H9 (cell line): ENCODE measurements around the gene TRHDE. TPM values are rescaled to one million over a fixed set of nuclear protein-coding genes. Genes with fewer than 3 reads are reported as not detected.

Experiments
- DNase-seq: peaks from one replicate; pipeline ENCODE4 v3.0.0-alpha.2; 2017
- H2AFZ ChIP-seq: one replicate; pipeline ENCODE4 v1.6.1; 2013; ENCODE audit warnings: mild to moderate bottlenecking, low read length, control low read depth, moderate library complexity
- H2AK5ac ChIP-seq: 2 replicates; pipeline ENCODE4 v1.6.1; 2013; ENCODE audit warnings: low read length, control low read depth, mixed read lengths; ENCODE audit not compliant: insufficient read length
- H2BK120ac ChIP-seq: one replicate; pipeline ENCODE4 v1.6.1; 2013; ENCODE audit warnings: low read depth, mild to moderate bottlenecking, low read length, control low read depth, inconsistent platforms; ENCODE audit not compliant: poor library complexity, severe bottlenecking
- H2BK12ac ChIP-seq: 2 replicates; pipeline ENCODE4 v1.6.1; 2013; ENCODE audit warnings: low read length, control low read depth, mixed read lengths, low read depth; ENCODE audit not compliant: insufficient read length
- H2BK15ac ChIP-seq: 2 replicates; pipeline ENCODE4 v1.6.1; 2013; ENCODE audit warnings: low read depth, low read length, control low read depth
- H2BK20ac ChIP-seq: one replicate; pipeline ENCODE4 v1.6.1; 2013; ENCODE audit warnings: low read depth, mild to moderate bottlenecking, low read length, control low read depth, inconsistent platforms; ENCODE audit not compliant: poor library complexity, severe bottlenecking
- H2BK5ac ChIP-seq: 2 replicates; pipeline ENCODE4 v1.6.1; 2013; ENCODE audit warnings: low read length, control low read depth, mixed read lengths; ENCODE audit not compliant: insufficient read length
- H3K14ac ChIP-seq: 2 replicates; pipeline ENCODE4 v1.6.1; 2013; ENCODE audit warnings: low read length, control low read depth; ENCODE audit not compliant: insufficient read depth
- H3K18ac ChIP-seq: 2 replicates; pipeline ENCODE4 v1.6.1; 2013; ENCODE audit warnings: low read depth, mild to moderate bottlenecking, mixed read lengths, low read length, control low read depth; ENCODE audit not compliant: insufficient read length
- H3K23ac ChIP-seq: 2 replicates; pipeline ENCODE4 v1.6.1; 2013; ENCODE audit warnings: low read length, control low read depth, mixed read lengths, low read depth; ENCODE audit not compliant: insufficient read length
- H3K23me2 ChIP-seq: 2 replicates; pipeline ENCODE4 v1.6.1; 2013; ENCODE audit warnings: low read depth, mild to moderate bottlenecking, mixed read lengths, low read length, control low read depth; ENCODE audit not compliant: insufficient read length, poor library complexity, severe bottlenecking
- H3K27ac ChIP-seq: 2 replicates; pipeline ENCODE4 v1.5.1; 2013; ENCODE audit warnings: low read length, control low read depth, mixed read lengths, low read depth; ENCODE audit not compliant: insufficient read length
- H3K27me3 ChIP-seq: 2 replicates; pipeline ENCODE4 v1.6.1; 2013; ENCODE audit warnings: low read length, control low read depth, inconsistent platforms; ENCODE audit not compliant: insufficient read depth
- H3K4ac ChIP-seq: 2 replicates; pipeline ENCODE4 v1.6.1; 2013; ENCODE audit warnings: low read depth, mild to moderate bottlenecking, control low read depth, inconsistent platforms, low read length, moderate library complexity
- H3K4me1 ChIP-seq: 2 replicates; pipeline ENCODE4 v1.6.1; 2013; ENCODE audit warnings: low read length, control low read depth, inconsistent platforms; ENCODE audit not compliant: insufficient read depth
- H3K4me2 ChIP-seq: 2 replicates; pipeline ENCODE4 v1.6.1; 2013; ENCODE audit warnings: low read length, control low read depth, mixed read lengths; ENCODE audit not compliant: insufficient read length, insufficient read depth
- H3K56ac ChIP-seq: 2 replicates; pipeline ENCODE4 v1.6.1; 2013; ENCODE audit warnings: low read depth, mild to moderate bottlenecking, mixed read lengths, low read length, control low read depth; ENCODE audit not compliant: insufficient read length
- H3K79me1 ChIP-seq: 2 replicates; pipeline ENCODE4 v1.6.1; 2013; ENCODE audit warnings: low read depth, mild to moderate bottlenecking, moderate library complexity, low read length, control low read depth, inconsistent platforms; ENCODE audit not compliant: insufficient read depth, poor library complexity, severe bottlenecking
- H3K79me2 ChIP-seq: 2 replicates; pipeline ENCODE4 v1.6.1; 2013; ENCODE audit warnings: low read length, control low read depth, inconsistent platforms; ENCODE audit not compliant: insufficient read depth
- H3K9ac ChIP-seq: 2 replicates; pipeline ENCODE4 v1.6.1; 2013; ENCODE audit warnings: low read length, control low read depth, mixed read lengths; ENCODE audit not compliant: insufficient read length; ENCODE audit errors: extremely low read depth
- H3K9me3 ChIP-seq: one replicate; pipeline ENCODE4 v1.6.1; 2013; ENCODE audit warnings: low read depth, low read length, inconsistent platforms; ENCODE audit not compliant: control insufficient read depth
- H3T11ph ChIP-seq: one replicate; pipeline ENCODE4 v1.6.1; 2013; ENCODE audit warnings: mild to moderate bottlenecking, low read length, control low read depth, inconsistent platforms
- H4K20me1 ChIP-seq: one replicate; pipeline ENCODE4 v1.6.1; 2013; ENCODE audit not compliant: control insufficient read depth, insufficient read length, insufficient read depth
- H4K5ac ChIP-seq: 2 replicates; pipeline ENCODE4 v1.6.1; 2013; ENCODE audit warnings: low read depth, mild to moderate bottlenecking, mixed read lengths, low read length, control low read depth; ENCODE audit not compliant: insufficient read length
- H4K8ac ChIP-seq: replicated peaks from 2 replicates; pipeline ENCODE4 v1.6.1; 2013; ENCODE audit warnings: low read length, control low read depth, mixed read lengths, low read depth; ENCODE audit not compliant: insufficient read length
- H4K91ac ChIP-seq: 2 replicates; pipeline ENCODE4 v1.6.1; 2013; ENCODE audit warnings: low read depth, mild to moderate bottlenecking, moderate library complexity, mixed read lengths, low read length, control low read depth; ENCODE audit not compliant: insufficient read length
- H3K27ac Mint-ChIP-seq, 3 experiments: 2 replicates in 2 of 3; 3 replicates in 1 of 3; pipeline ENCODE4 v1.8.0; 2020 to 2021; ENCODE audit warnings: mixed read lengths in 3 of 3, mild to moderate bottlenecking in 1 of 3, moderate library complexity in 1 of 3
- H3K27me3 Mint-ChIP-seq: 2 replicates; pipeline ENCODE4 v1.8.0; 2021; ENCODE audit warnings: low read depth, mild to moderate bottlenecking, moderate library complexity, mixed read lengths
- H3K36me3 Mint-ChIP-seq, 3 experiments: 2 replicates in 2 of 3; 3 replicates in 1 of 3; pipeline ENCODE4 v1.8.0; 2020 to 2021; ENCODE audit warnings: low read depth in 3 of 3, mixed read lengths in 3 of 3; ENCODE audit not compliant: insufficient read depth in 1 of 3
- H3K4me1 Mint-ChIP-seq, 2 experiments: 2 replicates each; pipeline ENCODE4 v1.8.0; 2020; ENCODE audit warnings: mixed read lengths in 2 of 2
- H3K4me3 Mint-ChIP-seq, 2 experiments: 2 replicates in 1 of 2; 3 replicates in 1 of 2; pipeline ENCODE4 v1.8.0; 2020 to 2021; ENCODE audit warnings: mild to moderate bottlenecking in 2 of 2, mixed read lengths in 2 of 2, moderate library complexity in 1 of 2
- H3K9me3 Mint-ChIP-seq, 2 experiments: 2 replicates in 1 of 2; 3 replicates in 1 of 2; pipeline ENCODE4 v1.8.0; 2020; ENCODE audit warnings: mild to moderate bottlenecking in 2 of 2, mixed read lengths in 2 of 2, moderate library complexity in 1 of 2
- WGBS: extraction: QIAGEN DNeasy Blood & Tissue Kit; methylation state at CpG from one replicate; pipeline ENCODE4 v1.1.7; 2013; ENCODE audit warnings: missing lambda C conversion rate, low lambda C conversion rate, mixed read lengths; ENCODE audit not compliant: insufficient read length; ENCODE audit errors: extremely low coverage; 5-methylcytosine and 5-hydroxymethylcytosine counted together
- total RNA-seq: library from RNA; stranded (reverse); gene quantifications from 2 replicates; pipeline ENCODE4 v1.2.1, GENCODE V29; 2021
- TF ChIP-seq, protein P1 (sequence below): fragments of 200-600 bp; sonication (generic); conservative IDR thresholded peaks from 3 replicates; pipeline ENCODE4 v1.8.0; 2021; ENCODE audit warnings: antibody characterized with exemption, mild to moderate bottlenecking

The TRHDE gene
- total RNA-seq, 1 experiment from 2014 or later = 1.0 TPM

DNA sequence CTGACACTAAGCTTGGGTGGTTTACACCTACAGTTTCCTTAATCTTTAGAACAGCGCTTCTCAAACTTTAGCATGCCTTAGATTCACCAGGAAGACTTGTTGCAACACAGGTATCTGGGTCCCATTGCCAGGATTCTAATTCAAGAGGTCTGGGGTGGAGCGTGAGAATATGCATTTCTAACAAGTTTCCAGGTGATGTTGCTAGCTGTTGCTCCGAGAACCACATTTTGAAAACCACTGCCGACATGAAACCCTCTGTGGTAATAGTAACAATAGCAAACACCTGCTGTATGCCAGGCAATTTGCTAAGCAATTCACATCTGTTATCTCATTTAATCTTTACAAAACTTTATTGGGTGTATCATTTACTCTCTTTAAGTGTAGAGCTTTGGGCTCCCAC lies 58.6 kb downstream of the TRHDE start:
- H2BK20ac ChIP-seq = no peak overlapping the region
- no CpG with 5 or more reads among the region's 4 CpGs for WGBS
- Mint-ChIP-seq H3K36me3 (peaks cover 0 to 2% (median 0%) of the 10 kb centered on the region in 3 experiments; a peak in 1 of 7 replicates), H3K4me1 (peaks cover 3% of the 10 kb centered on the region in 2 experiments; a peak in 2 of 4 replicates), H3K4me3 (no peak overlapping the region), H3K27ac (no peak overlapping the region), H3K27me3 (no peaks in the 10 kb centered on the region), H3K9me3 (no peaks in the 10 kb centered on the region)
- no peak overlapping the region for H3K4me2 ChIP-seq
- no peak overlapping the region for H4K8ac ChIP-seq
- no peak overlapping the region for H2BK120ac ChIP-seq
- H2BK12ac ChIP-seq = no peak overlapping the region
- H3K23me2 ChIP-seq = no peaks in the 10 kb centered on the region
- no peaks in the 10 kb centered on the region for H3K79me2 ChIP-seq
- H3K4ac ChIP-seq = no peak overlapping the region
- no peak overlapping the region for H4K91ac ChIP-seq
- H4K5ac ChIP-seq = no peak overlapping the region
- H3K14ac ChIP-seq = no peak overlapping the region
- H3K9ac ChIP-seq = no peak overlapping the region
- H2AFZ ChIP-seq = no peak overlapping the region
- H2BK5ac ChIP-seq = no peak overlapping the region
- H3K4me1 ChIP-seq = no peaks in the 10 kb centered on the region; the same call in 1 of the 2 replicates
- no peaks in the 10 kb centered on the region for H4K20me1 ChIP-seq
- no peaks in the 10 kb centered on the region for H3K9me3 ChIP-seq
- no peaks in the 10 kb centered on the region for H3K79me1 ChIP-seq
- H3T11ph ChIP-seq = no peak overlapping the region
- H2AK5ac ChIP-seq = no peak overlapping the region
- H3K56ac ChIP-seq = no peak overlapping the region
- no peak overlapping the region for H3K23ac ChIP-seq
- DNase-seq = no peak
- H3K18ac ChIP-seq = no peak overlapping the region
- no peak overlapping the region for H3K27ac ChIP-seq
- no peak overlapping the region for H2BK15ac ChIP-seq
- H3K27me3 ChIP-seq = no peaks in the 10 kb centered on the region
- TF ChIP-seq, protein P1, sequence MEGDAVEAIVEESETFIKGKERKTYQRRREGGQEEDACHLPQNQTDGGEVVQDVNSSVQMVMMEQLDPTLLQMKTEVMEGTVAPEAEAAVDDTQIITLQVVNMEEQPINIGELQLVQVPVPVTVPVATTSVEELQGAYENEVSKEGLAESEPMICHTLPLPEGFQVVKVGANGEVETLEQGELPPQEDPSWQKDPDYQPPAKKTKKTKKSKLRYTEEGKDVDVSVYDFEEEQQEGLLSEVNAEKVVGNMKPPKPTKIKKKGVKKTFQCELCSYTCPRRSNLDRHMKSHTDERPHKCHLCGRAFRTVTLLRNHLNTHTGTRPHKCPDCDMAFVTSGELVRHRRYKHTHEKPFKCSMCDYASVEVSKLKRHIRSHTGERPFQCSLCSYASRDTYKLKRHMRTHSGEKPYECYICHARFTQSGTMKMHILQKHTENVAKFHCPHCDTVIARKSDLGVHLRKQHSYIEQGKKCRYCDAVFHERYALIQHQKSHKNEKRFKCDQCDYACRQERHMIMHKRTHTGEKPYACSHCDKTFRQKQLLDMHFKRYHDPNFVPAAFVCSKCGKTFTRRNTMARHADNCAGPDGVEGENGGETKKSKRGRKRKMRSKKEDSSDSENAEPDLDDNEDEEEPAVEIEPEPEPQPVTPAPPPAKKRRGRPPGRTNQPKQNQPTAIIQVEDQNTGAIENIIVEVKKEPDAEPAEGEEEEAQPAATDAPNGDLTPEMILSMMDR = no peak
